Measurements from ENCODE around the gene TBL3.

TBL3 gene

DNA sequence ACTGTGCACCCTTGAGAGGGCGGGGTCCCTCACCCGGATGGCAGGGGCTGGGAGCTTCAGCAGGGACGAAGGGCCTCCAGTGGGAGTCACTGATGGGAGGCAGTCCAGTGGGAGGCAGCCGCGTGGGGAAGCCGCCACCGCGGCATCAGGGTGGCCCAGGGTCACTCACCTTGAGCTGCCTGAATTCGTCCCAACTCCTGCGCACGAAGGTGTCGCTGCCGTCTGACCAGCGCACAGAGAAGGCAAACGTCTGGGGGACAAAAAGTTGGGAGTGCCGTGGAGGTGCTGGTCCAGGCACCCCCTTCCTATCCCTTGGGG, 8.9 kb downstream of the TBL3 start:
- peaks cover 24% of the 10 kb centered on the region for H3K4me1 ChIP-seq (ENCODE audit: insufficient read depth, low read length)
- H3K27ac ChIP-seq (ENCODE audit: low read length): no peak overlapping the region
- peaks cover 43% of the 10 kb centered on the region for H3K36me3 ChIP-seq (ENCODE audit: insufficient read depth, low read length)
- DNase-seq (no peak), ATAC-seq (ENCODE audit: insufficient read depth, low read depth) (no peak)
- no peak overlapping the region for H3K4me3 ChIP-seq (ENCODE audit: low read depth in 1 of 2, low read length in 2 of 2)
- H3K9ac ChIP-seq (ENCODE audit: low read depth, low read length): no peak overlapping the region
- H4K20me1 ChIP-seq (ENCODE audit: insufficient read depth, low read length): peaks cover 6% of the 10 kb centered on the region; the same call in 1 of the 2 replicates
- TF ChIP-seq EZH2 (IDR thresholded peaks at IDR 0.05; ENCODE audit: borderline replicate concordance, low read depth, low read length, severe bottlenecking): no peak
- TF ChIP-seq, protein P1, sequence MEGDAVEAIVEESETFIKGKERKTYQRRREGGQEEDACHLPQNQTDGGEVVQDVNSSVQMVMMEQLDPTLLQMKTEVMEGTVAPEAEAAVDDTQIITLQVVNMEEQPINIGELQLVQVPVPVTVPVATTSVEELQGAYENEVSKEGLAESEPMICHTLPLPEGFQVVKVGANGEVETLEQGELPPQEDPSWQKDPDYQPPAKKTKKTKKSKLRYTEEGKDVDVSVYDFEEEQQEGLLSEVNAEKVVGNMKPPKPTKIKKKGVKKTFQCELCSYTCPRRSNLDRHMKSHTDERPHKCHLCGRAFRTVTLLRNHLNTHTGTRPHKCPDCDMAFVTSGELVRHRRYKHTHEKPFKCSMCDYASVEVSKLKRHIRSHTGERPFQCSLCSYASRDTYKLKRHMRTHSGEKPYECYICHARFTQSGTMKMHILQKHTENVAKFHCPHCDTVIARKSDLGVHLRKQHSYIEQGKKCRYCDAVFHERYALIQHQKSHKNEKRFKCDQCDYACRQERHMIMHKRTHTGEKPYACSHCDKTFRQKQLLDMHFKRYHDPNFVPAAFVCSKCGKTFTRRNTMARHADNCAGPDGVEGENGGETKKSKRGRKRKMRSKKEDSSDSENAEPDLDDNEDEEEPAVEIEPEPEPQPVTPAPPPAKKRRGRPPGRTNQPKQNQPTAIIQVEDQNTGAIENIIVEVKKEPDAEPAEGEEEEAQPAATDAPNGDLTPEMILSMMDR (IDR thresholded peaks at IDR 0.05; ENCODE audit: borderline replicate concordance, extremely low read depth, low read length, poor library complexity, severe bottlenecking): no peak
- H3K27me3 ChIP-seq (ENCODE audit: insufficient read depth, low read length, poor library complexity): peaks cover 14% of the 10 kb centered on the region
- no peak overlapping the region for H3K4me2 ChIP-seq (ENCODE audit: insufficient read depth, low read length)
- peaks cover 18% of the 10 kb centered on the region for H3K79me2 ChIP-seq (ENCODE audit: insufficient read depth, low read length)
- no peak overlapping the region for H2AFZ ChIP-seq (ENCODE audit: low read depth, low read length)
- H3K9me3 ChIP-seq (ENCODE audit: insufficient read depth, low read length, severe bottlenecking): no peaks in the 10 kb centered on the region

DNA sequence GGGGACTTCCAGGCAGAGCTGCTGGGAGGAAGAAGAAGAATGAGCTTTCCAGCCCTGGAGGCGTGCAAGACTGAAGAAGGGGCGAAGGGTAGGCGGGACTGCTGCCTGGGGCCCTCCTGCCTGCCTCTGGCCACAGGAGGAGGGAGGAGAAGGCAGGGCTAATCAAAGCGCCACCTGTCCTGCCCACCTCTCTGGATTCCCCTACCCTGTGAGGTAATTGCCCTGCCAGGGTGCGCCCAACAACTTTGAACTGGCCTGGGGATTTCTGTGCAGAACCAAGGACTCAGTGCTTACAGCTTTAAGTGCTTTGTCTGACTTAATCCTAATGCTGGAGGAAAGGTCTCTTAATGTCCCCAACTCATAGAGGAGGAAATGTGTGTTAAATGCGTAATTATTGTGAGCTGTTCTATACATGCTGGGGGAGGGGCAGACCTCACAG, 9.6 kb downstream of the TBL3 start, which contains the start of gene NOXO1:
TSS of gene NOXO1 (minus strand) at position 72 of the 439 bp plus-strand sequence. CDS start 290 bp downstream, outside the sequence.
- Histone ChIP-seq H3K4me1 (ENCODE audit: insufficient read depth, low read length) (peaks cover 24% of the 10 kb centered on the region), H4K20me1 (ENCODE audit: insufficient read depth, low read length) (peaks cover 4% of the 10 kb centered on the region; the same call in 1 of the 2 replicates), H3K27ac (ENCODE audit: low read length) (no peak within 1 kb of the TSS), H3K4me3 (ENCODE audit: low read depth in 1 of 2, low read length in 2 of 2) (no peak within 1 kb of the TSS), H3K36me3 (ENCODE audit: insufficient read depth, low read length) (peaks cover 43% of the 10 kb centered on the region), H3K4me2 (ENCODE audit: insufficient read depth, low read length) (no peak within 1 kb of the TSS), H3K27me3 (ENCODE audit: insufficient read depth, low read length, poor library complexity) (peaks cover 14% of the 10 kb centered on the region), H3K9me3 (ENCODE audit: insufficient read depth, low read length, severe bottlenecking) (no peaks in the 10 kb centered on the region), H2AFZ (ENCODE audit: low read depth, low read length) (no peak within 1 kb of the TSS), H3K79me2 (ENCODE audit: insufficient read depth, low read length) (peaks cover 18% of the 10 kb centered on the region), H3K9ac (ENCODE audit: low read depth, low read length) (no peak within 1 kb of the TSS)
- TF ChIP-seq, protein P1 (IDR thresholded peaks at IDR 0.05; ENCODE audit: borderline replicate concordance, extremely low read depth, low read length, poor library complexity, severe bottlenecking): no peak
- TF ChIP-seq EZH2 (IDR thresholded peaks at IDR 0.05; ENCODE audit: borderline replicate concordance, low read depth, low read length, severe bottlenecking): no peak
- DNase-seq: no peak
- ATAC-seq (ENCODE audit: insufficient read depth, low read depth): no peak

DNA sequence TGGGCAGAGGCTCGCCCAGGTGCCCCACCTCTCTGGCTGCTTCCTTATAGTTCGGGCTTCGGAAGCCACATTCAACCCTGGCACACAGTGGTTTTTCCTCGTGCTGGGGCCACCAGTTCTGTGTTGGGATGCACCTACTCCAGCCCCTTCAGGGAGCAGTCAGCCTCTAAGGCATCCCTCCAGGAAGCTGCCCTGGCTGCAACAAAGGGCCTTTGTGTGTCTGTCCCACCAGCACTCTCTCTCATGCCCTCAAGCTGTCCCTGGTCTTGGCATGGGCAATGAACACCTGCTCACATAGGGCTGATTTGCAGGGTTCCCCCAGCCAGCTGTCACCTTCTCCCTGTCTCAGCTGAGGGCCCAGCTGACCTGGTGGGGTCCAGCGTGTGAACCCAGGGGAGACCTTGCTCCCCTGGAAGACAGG, 10.2 kb downstream of the TBL3 start:
- H4K20me1 ChIP-seq (ENCODE audit: insufficient read depth, low read length): peaks cover 4% of the 10 kb centered on the region; the same call in 1 of the 2 replicates
- H3K79me2 ChIP-seq (ENCODE audit: insufficient read depth, low read length): peaks cover 18% of the 10 kb centered on the region
- H3K9ac ChIP-seq (ENCODE audit: low read depth, low read length): no peak overlapping the region
- DNase-seq (no peak), ATAC-seq (ENCODE audit: insufficient read depth, low read depth) (no peak)
- no peak overlapping the region for H3K27ac ChIP-seq (ENCODE audit: low read length)
- H3K36me3 ChIP-seq (ENCODE audit: insufficient read depth, low read length): peaks cover 38% of the 10 kb centered on the region
- no peak overlapping the region for H3K4me2 ChIP-seq (ENCODE audit: insufficient read depth, low read length)
- peaks cover 14% of the 10 kb centered on the region for H3K27me3 ChIP-seq (ENCODE audit: insufficient read depth, low read length, poor library complexity)
- H3K9me3 ChIP-seq (ENCODE audit: insufficient read depth, low read length, severe bottlenecking): no peaks in the 10 kb centered on the region
- H3K4me1 ChIP-seq (ENCODE audit: insufficient read depth, low read length): peaks cover 24% of the 10 kb centered on the region
- TF ChIP-seq, protein P1 (IDR thresholded peaks at IDR 0.05; ENCODE audit: borderline replicate concordance, extremely low read depth, low read length, poor library complexity, severe bottlenecking): no peak
- no peak for TF ChIP-seq EZH2 (IDR thresholded peaks at IDR 0.05; ENCODE audit: borderline replicate concordance, low read depth, low read length, severe bottlenecking)
- no peak overlapping the region for H3K4me3 ChIP-seq (ENCODE audit: low read depth in 1 of 2, low read length in 2 of 2)
- H2AFZ ChIP-seq (ENCODE audit: low read depth, low read length): no peak overlapping the region
